Liver (tissue), 9 donors: ENCODE data around the gene HIKESHI. TPM values are rescaled to one million over a fixed set of nuclear protein-coding genes. Genes with fewer than 3 reads are reported as not detected.
"Not testable (repeated sequence)": the region's sequence is repeated elsewhere in the genome, so short reads cannot be mapped to it uniquely, and the experiment has no call there.

Experiments
- DNase-seq: peaks from one replicate; pipeline ENCODE4 v3.0.0-alpha.2; 2017; ENCODE audit warnings: low spot score
- H3K27ac ChIP-seq, 2 donors: one replicate each; pipeline ENCODE4 v1.7.0; 2013; ENCODE audit warnings: inconsistent platforms in 2 of 2, low read length in 2 of 2, control low read depth in 1 of 2, low read depth in 1 of 2, mild to moderate bottlenecking in 1 of 2
- H3K27me3 ChIP-seq, 4 donors: one replicate each; pipeline versions ENCODE4 v1.6.1 to v1.7.0; 2013; ENCODE audit warnings: low read length in 3 of 4, inconsistent platforms in 1 of 4, mild to moderate bottlenecking in 1 of 4, moderate library complexity in 1 of 4; ENCODE audit not compliant: control insufficient read depth in 4 of 4, insufficient read depth in 4 of 4
- H3K36me3 ChIP-seq, 4 donors: one replicate each; pipeline versions ENCODE4 v1.6.1 to v1.7.0; 2013; ENCODE audit warnings: low read length in 3 of 4, mild to moderate bottlenecking in 3 of 4, low read depth in 1 of 4, moderate library complexity in 1 of 4; ENCODE audit not compliant: control insufficient read depth in 4 of 4, insufficient read depth in 3 of 4
- H3K4me1 ChIP-seq, 4 donors: one replicate each; pipeline versions ENCODE4 v1.6.1 to v1.7.0; 2013; ENCODE audit warnings: low read length in 3 of 4, mild to moderate bottlenecking in 3 of 4, moderate library complexity in 1 of 4; ENCODE audit not compliant: control insufficient read depth in 4 of 4, insufficient read depth in 4 of 4
- H3K4me3 ChIP-seq, 3 donors: one replicate each; pipeline versions ENCODE4 v1.6.1 to v1.7.0; 2013; ENCODE audit warnings: low read length in 3 of 3, control low read depth in 1 of 3, low read depth in 1 of 3, mild to moderate bottlenecking in 1 of 3
- H3K9ac ChIP-seq, 2 donors: one replicate each; pipeline ENCODE4 v1.7.0; 2013; ENCODE audit warnings: low read length in 2 of 2, mild to moderate bottlenecking in 2 of 2, moderate library complexity in 2 of 2, control low read depth in 1 of 2, low read depth in 1 of 2
- H3K9me3 ChIP-seq, 4 donors: one replicate each; pipeline versions ENCODE4 v1.6.1 to v1.7.0; 2013; ENCODE audit warnings: low read length in 3 of 4; ENCODE audit not compliant: control insufficient read depth in 4 of 4
- CTCF ChIP-seq: fragments of 150-350 bp; IDR thresholded peaks from 2 replicates; pipeline ENCODE4 v1.5.1; 2017; ENCODE audit warnings: improper control_type of control experiment, low read depth, low read length; ENCODE audit not compliant: missing input control
- EGR1 ChIP-seq, 2 donors: IDR thresholded peaks; 2 replicates each; pipeline ENCODE4 v1.6.1; 2016 to 2018; ENCODE audit warnings: antibody characterized with exemption in 2 of 2, low read depth in 2 of 2
- FOXA1 ChIP-seq: IDR thresholded peaks from 2 replicates; pipeline ENCODE4 v1.6.1; 2016; ENCODE audit warnings: antibody characterized with exemption
- FOXA2 ChIP-seq: IDR thresholded peaks from 2 replicates; pipeline ENCODE4 v1.6.1; 2016; ENCODE audit warnings: antibody characterized with exemption
- HNF4A ChIP-seq, 2 donors: conservative IDR thresholded peaks; 2 replicates each; pipeline ENCODE4 v1.6.1; 2016; ENCODE audit warnings: antibody characterized with exemption in 2 of 2, mild to moderate bottlenecking in 2 of 2
- HNF4G ChIP-seq: IDR thresholded peaks from 2 replicates; pipeline ENCODE4 v1.6.1; 2016; ENCODE audit warnings: antibody characterized with exemption
- MAX ChIP-seq: IDR thresholded peaks from 2 replicates; pipeline ENCODE4 v1.6.1; 2016; ENCODE audit warnings: antibody characterized with exemption
- RAD21 ChIP-seq, 2 donors: IDR thresholded peaks; 2 replicates each; pipeline ENCODE4 v1.6.1; 2016; ENCODE audit warnings: antibody characterized with exemption in 2 of 2, mild to moderate bottlenecking in 2 of 2
- RXRA ChIP-seq, 2 donors: IDR thresholded peaks; 2 replicates each; pipeline ENCODE4 v1.6.1; 2017 to 2018; ENCODE audit warnings: antibody characterized with exemption in 2 of 2, mild to moderate bottlenecking in 1 of 2
- YY1 ChIP-seq: IDR thresholded peaks from 2 replicates; pipeline ENCODE4 v1.6.1; 2016; ENCODE audit warnings: antibody characterized with exemption, mild to moderate bottlenecking
- WGBS: extraction: QIAGEN DNeasy Blood & Tissue Kit; methylation state at CpG from one replicate; pipeline ENCODE4 v1.1.7; 2013; 5-methylcytosine and 5-hydroxymethylcytosine counted together
- polyA plus RNA-seq, 2 donors: library from polyadenylated mRNA; stranded (reverse) in 1 of 2; unstranded in 1 of 2; fragments of 200-250 nt in 1 of 2; fragments of >200 nt in 1 of 2; fragmentation: Nextera tagmentation in 1 of 2; extraction: Ambion mirVana in 1 of 2; gene quantifications; one replicate each; pipeline versions ENCODE4 v1.2.1 to v1.2.3, GENCODE V29; 2013 to 2015
- total RNA-seq, 2 donors: library from RNA; depleted of rRNA; stranded (reverse); fragments of >200 nt; gene quantifications; one replicate each; pipeline ENCODE4 v1.2.3, GENCODE V29; 2014
- TF ChIP-seq, protein P1 (sequence below): IDR thresholded peaks from 2 replicates; pipeline ENCODE4 v1.6.1; 2016; ENCODE audit warnings: antibody characterized with exemption, mild to moderate bottlenecking
- donor health status: healthy.
- donor health status: healthy.
- donor health status: healthy.
- donor health status: healthy.
- donor health status: healthy.

HIKESHI gene
- total and polyA plus RNA-seq, 4 donors, result 13.3 to 23.3 (median 20.3) TPM

GRCh38 chr11:86303257-86303656, 1.2 kb downstream of the HIKESHI start:
- 86% methylated on average over 2 of the region's 2 CpGs for WGBS
- Histone ChIP-seq H3K36me3 (peaks cover 0 to 1% (median 0%) of the 10 kb centered on the region in 4 donors), H3K27me3 (no peaks in the 10 kb centered on the region), H3K9ac (no peak overlapping the region), H3K4me3 (peak overlapping the region in 2 of 3 donors; percentile 65 to 93), H3K9me3 (no peaks in the 10 kb centered on the region), H3K27ac (no peak overlapping the region), H3K4me1 (peaks cover 0 to 10% (median 7%) of the 10 kb centered on the region in 4 donors)
- no peak for DNase-seq
- TF ChIP-seq HNF4G (no peak), YY1 (no peak)

DNA sequence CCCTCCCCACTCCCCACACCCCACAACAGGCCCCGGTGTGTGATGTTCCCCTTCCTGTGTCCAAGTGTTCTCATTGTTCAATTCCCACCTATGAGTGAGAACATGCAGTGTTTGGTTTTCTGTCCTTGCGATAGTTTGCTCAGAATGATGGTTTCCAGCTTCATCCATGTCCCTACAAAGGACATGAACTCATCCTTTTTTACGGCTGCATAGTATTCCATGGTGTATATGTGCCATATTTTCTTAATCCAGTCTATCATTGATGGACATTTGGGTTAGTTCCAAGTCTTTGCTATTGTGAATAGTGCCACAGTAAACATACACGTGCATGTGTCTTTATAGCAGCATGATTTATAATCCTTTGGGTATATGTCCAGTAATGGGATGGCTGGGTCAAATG, 6.7 kb downstream of the HIKESHI start:
- WGBS, result 100% methylated on average over 3 of the region's 4 CpGs
- H3K4me1 ChIP-seq, H3K4me3 ChIP-seq: not testable (repeated sequence)

GRCh38 chr11:86313793-86314192, 11.8 kb downstream of the HIKESHI start:
- H3K4me3 ChIP-seq, result no peak overlapping the region

More for the DNA sequence above, 6.7 kb downstream of the HIKESHI start:
- H3K27ac ChIP-seq, H3K27me3 ChIP-seq, H3K9ac ChIP-seq, H3K9me3 ChIP-seq, H3K36me3 ChIP-seq, DNase-seq: not testable (repeated sequence)

More at GRCh38 chr11:86313793-86314192, 11.8 kb downstream of the HIKESHI start:
- TF ChIP-seq EGR1 (IDR thresholded peaks at IDR 0.05; ENCODE audit: low read depth in 2 of 2) (no peak), RAD21 (IDR thresholded peaks at IDR 0.05) (no peak), RXRA (IDR thresholded peaks at IDR 0.05) (no peak), YY1 (no peak), MAX (no peak), HNF4A (conservative IDR thresholded peaks at IDR 0.05) (no peak), FOXA1 (no peak), FOXA2 (no peak), CTCF (no peak)
- TF ChIP-seq, protein P1, sequence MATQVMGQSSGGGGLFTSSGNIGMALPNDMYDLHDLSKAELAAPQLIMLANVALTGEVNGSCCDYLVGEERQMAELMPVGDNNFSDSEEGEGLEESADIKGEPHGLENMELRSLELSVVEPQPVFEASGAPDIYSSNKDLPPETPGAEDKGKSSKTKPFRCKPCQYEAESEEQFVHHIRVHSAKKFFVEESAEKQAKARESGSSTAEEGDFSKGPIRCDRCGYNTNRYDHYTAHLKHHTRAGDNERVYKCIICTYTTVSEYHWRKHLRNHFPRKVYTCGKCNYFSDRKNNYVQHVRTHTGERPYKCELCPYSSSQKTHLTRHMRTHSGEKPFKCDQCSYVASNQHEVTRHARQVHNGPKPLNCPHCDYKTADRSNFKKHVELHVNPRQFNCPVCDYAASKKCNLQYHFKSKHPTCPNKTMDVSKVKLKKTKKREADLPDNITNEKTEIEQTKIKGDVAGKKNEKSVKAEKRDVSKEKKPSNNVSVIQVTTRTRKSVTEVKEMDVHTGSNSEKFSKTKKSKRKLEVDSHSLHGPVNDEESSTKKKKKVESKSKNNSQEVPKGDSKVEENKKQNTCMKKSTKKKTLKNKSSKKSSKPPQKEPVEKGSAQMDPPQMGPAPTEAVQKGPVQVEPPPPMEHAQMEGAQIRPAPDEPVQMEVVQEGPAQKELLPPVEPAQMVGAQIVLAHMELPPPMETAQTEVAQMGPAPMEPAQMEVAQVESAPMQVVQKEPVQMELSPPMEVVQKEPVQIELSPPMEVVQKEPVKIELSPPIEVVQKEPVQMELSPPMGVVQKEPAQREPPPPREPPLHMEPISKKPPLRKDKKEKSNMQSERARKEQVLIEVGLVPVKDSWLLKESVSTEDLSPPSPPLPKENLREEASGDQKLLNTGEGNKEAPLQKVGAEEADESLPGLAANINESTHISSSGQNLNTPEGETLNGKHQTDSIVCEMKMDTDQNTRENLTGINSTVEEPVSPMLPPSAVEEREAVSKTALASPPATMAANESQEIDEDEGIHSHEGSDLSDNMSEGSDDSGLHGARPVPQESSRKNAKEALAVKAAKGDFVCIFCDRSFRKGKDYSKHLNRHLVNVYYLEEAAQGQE, result no peak
- Histone ChIP-seq H3K9me3 (no peaks in the 10 kb centered on the region), H3K9ac (no peak overlapping the region), H3K27me3 (no peaks in the 10 kb centered on the region), H3K4me1 (no peaks in the 10 kb centered on the region), H3K27ac (no peak overlapping the region), H3K36me3 (peaks cover 0 to 6% (median 0%) of the 10 kb centered on the region in 4 donors)
- no peak for DNase-seq
- WGBS, result 96% methylated on average over 2 of the region's 2 CpGs
